Esophagus squamous epithelium (tissue), 5 donors: ENCODE measurements around the gene SPTBN5. TPM values are rescaled to one million over a fixed set of nuclear protein-coding genes. Genes with fewer than 3 reads are reported as not detected.

Experiments
- DNase-seq: peaks from one replicate; lab custom pipeline; 2025; lab: John Stamatoyannopoulos, UW
- H3K27ac ChIP-seq, 4 donors: fragments of 200-600 bp; sonication (generic); one replicate each; pipeline ENCODE4 v1.5.1; 2016 to 2019; ENCODE audit warnings: mild to moderate bottlenecking in 1 of 4
- H3K27me3 ChIP-seq, 4 donors: fragments of 200-600 bp; sonication (generic); 1 replicate in 3 of 4; 2 replicates in 1 of 4; pipeline versions ENCODE4 v1.5.1 to v1.6.0; 2017 to 2021; ENCODE audit warnings: antibody characterized with exemption in 1 of 4
- H3K36me3 ChIP-seq, 3 donors: fragments of 200-600 bp; sonication (generic); one replicate each; pipeline ENCODE4 v1.5.1; 2016 to 2019
- H3K4me1 ChIP-seq, 3 donors: fragments of 200-600 bp; sonication (generic); one replicate each; pipeline ENCODE4 v1.5.1; 2017 to 2019
- H3K4me3 ChIP-seq, 4 donors: fragments of 200-600 bp; sonication (generic); 1 replicate in 3 of 4; 2 replicates in 1 of 4; pipeline ENCODE4 v1.5.1; 2016 to 2019; ENCODE audit warnings: mild to moderate bottlenecking in 2 of 4, moderate library complexity in 1 of 4
- H3K9me3 ChIP-seq, 3 donors: fragments of 200-600 bp; sonication (generic); one replicate each; pipeline ENCODE4 v1.5.1; 2016 to 2019
- CTCF ChIP-seq, 6 experiments: fragments of 450-650 bp in 4 of 6; fragments of 200-600 bp in 2 of 6; sonication (generic) in 2 of 6; IDR thresholded peaks; one replicate each; pipeline ENCODE4 v1.5.1; 2016 to 2019; ENCODE audit warnings: antibody characterized with exemption in 6 of 6, mild to moderate bottlenecking in 4 of 6, moderate library complexity in 4 of 6
- POLR2A ChIP-seq, 4 donors: fragments of 450-650 bp; IDR thresholded peaks; one replicate each; pipeline ENCODE4 v1.6.1; 2017; ENCODE audit warnings: antibody characterized with exemption in 4 of 4, mild to moderate bottlenecking in 4 of 4, moderate library complexity in 3 of 4
- WGBS, 2 donors: methylation state at CpG; one replicate each; pipeline ENCODE4 v1.1.5; 2018; 5-methylcytosine and 5-hydroxymethylcytosine counted together
- intact Hi-C: fragments of 100-400 bp; cut with DNase I; formaldehyde crosslinking; loops from one replicate; pipeline ENCODE4 v1.15.0; 2022
- total RNA-seq, 4 donors: library from RNA; depleted of rRNA; stranded (reverse); fragments of >200 nt; gene quantifications; one replicate each; pipeline ENCODE4 v1.1.0, GENCODE V29; 2016
- donor health status: DM: yes; HTN: yes; CAD: no.

SPTBN5 gene
- total RNA-seq, 4 donors from 2014 or later: 1.9 to 4.4 (median 3.4) TPM

- TF ChIP-seq POLR2A (IDR thresholded peaks at IDR 0.05) (no peak), CTCF (IDR thresholded peaks at IDR 0.05) (no peak)
- 91 to 92% methylated on average over 11 to 12 of the region's 18 CpGs for WGBS, 2 donors
- peaks cover 0 to 24% (median 0%) of the 10 kb centered on the region in 3 donors for H3K4me1 ChIP-seq
- H3K9me3 ChIP-seq: no peaks in the 10 kb centered on the region
- no peak overlapping the region for H3K4me3 ChIP-seq
- intact Hi-C loops: no loop called here
- no peak overlapping the region for H3K27ac ChIP-seq
- no peaks in the 10 kb centered on the region for H3K36me3 ChIP-seq
- DNase-seq: no peak
- peaks cover 0 to 9% (median 0%) of the 10 kb centered on the region in 4 donors for H3K27me3 ChIP-seq
Measured at GRCh38 chr15:41861736-41862356, 32.0 kb downstream of the SPTBN5 start.

GRCh38 chr15:41860049-41860828 lies 33.6 kb downstream of the SPTBN5 start:
- 56 to 66% methylated on average over 5 to 7 of the region's 15 CpGs for WGBS, 2 donors
- intact Hi-C loops: no loop called here
- TF ChIP-seq CTCF (IDR thresholded peaks at IDR 0.05): no peak
- TF ChIP-seq POLR2A (IDR thresholded peaks at IDR 0.05): no peak
- Histone ChIP-seq H3K36me3 (no peaks in the 10 kb centered on the region), H3K4me1 (peaks cover 0 to 32% (median 0%) of the 10 kb centered on the region in 3 donors), H3K4me3 (no peak overlapping the region), H3K9me3 (no peaks in the 10 kb centered on the region), H3K27ac (no peak overlapping the region), H3K27me3 (peaks cover 0 to 22% (median 0%) of the 10 kb centered on the region in 4 donors)
- no peak for DNase-seq

- peaks cover 0 to 47% (median 0%) of the 10 kb centered on the region in 3 donors for H3K4me1 ChIP-seq
- no peak for DNase-seq
- intact Hi-C loops: no loop called here
- no peak overlapping the region for H3K27ac ChIP-seq
- no peak overlapping the region for H3K4me3 ChIP-seq
- TF ChIP-seq POLR2A (IDR thresholded peaks at IDR 0.05): no peak
- peak in 1 of 6 experiments; percentile 32 for TF ChIP-seq CTCF (IDR thresholded peaks at IDR 0.05)
- WGBS, 2 donors: 57 to 65% methylated on average over 4 to 5 of the region's 15 CpGs
- peaks cover 0 to 37% (median 0%) of the 10 kb centered on the region in 4 donors for H3K27me3 ChIP-seq
- H3K36me3 ChIP-seq: no peaks in the 10 kb centered on the region
- no peaks in the 10 kb centered on the region for H3K9me3 ChIP-seq
Measured at GRCh38 chr15:41858756-41859155, 35.1 kb downstream of the SPTBN5 start.

- no peak overlapping the region for H3K27ac ChIP-seq
- H3K9me3 ChIP-seq: no peaks in the 10 kb centered on the region
- WGBS, 2 donors: 54 to 60% methylated on average over 2 of the region's 9 CpGs
- H3K4me3 ChIP-seq: no peak overlapping the region
- no peak for DNase-seq
- peaks cover 0 to 61% (median 0%) of the 10 kb centered on the region in 3 donors for H3K4me1 ChIP-seq
- TF ChIP-seq CTCF (IDR thresholded peaks at IDR 0.05): no peak
- no peak for TF ChIP-seq POLR2A (IDR thresholded peaks at IDR 0.05)
- H3K27me3 ChIP-seq: peaks cover 0 to 51% (median 0%) of the 10 kb centered on the region in 4 donors
- intact Hi-C loops: no loop called here
- no peaks in the 10 kb centered on the region for H3K36me3 ChIP-seq
Measured at GRCh38 chr15:41857316-41857715, 36.5 kb downstream of the SPTBN5 start.

GRCh38 chr15:41856716-41857115 lies 37.1 kb downstream of the SPTBN5 start:
- peaks cover 0 to 67% (median 0%) of the 10 kb centered on the region in 3 donors for H3K4me1 ChIP-seq
- TF ChIP-seq POLR2A (IDR thresholded peaks at IDR 0.05): no peak
- TF ChIP-seq CTCF (IDR thresholded peaks at IDR 0.05): no peak
- no peak overlapping the region for H3K4me3 ChIP-seq
- H3K27ac ChIP-seq: no peak overlapping the region
- no peaks in the 10 kb centered on the region for H3K9me3 ChIP-seq
- no peak for DNase-seq
- no CpG with 5 or more reads among the region's 12 CpGs for WGBS, 2 donors
- H3K36me3 ChIP-seq: no peaks in the 10 kb centered on the region
- intact Hi-C loops: no loop called here
- H3K27me3 ChIP-seq: peaks cover 0 to 57% (median 0%) of the 10 kb centered on the region in 4 donors
